Heart left ventricle (tissue), 13 donors: ENCODE data around the gene ZNF664.

ENCODE experiments used
- CTCF ChIP-seq, 12 donors: fragments of 200-600 bp; sonication (generic) in 4 of 12; IDR thresholded peaks; one replicate each; pipeline versions ENCODE4 v1.5.0 to v1.8.0; 2018 to 2022; ENCODE audit warnings: antibody characterized with exemption in 12 of 12, mild to moderate bottlenecking in 5 of 12
- POLR2A ChIP-seq, 2 donors: fragments of 450-650 bp; IDR thresholded peaks; one replicate each; pipeline ENCODE4 v1.6.1; 2017; ENCODE audit warnings: antibody characterized with exemption in 2 of 2, mild to moderate bottlenecking in 2 of 2, moderate library complexity in 2 of 2
- donor health status: ischemic (EF 13 %, LVEDD 7.1; RV severe dilation, severe dysfunction).
- donor health status: DM: no; HTN: yes; CAD: no.
- donor health status: DM: no; HTN: no; CAD: no.
- donor health status: ischemic (EF 25% LVEDD 6.9; RV normal size, moderate dysfunction).
- donor health status: ischemic (EF 25% LVEDD 5.7; RV mildly dilated, moderate dysfunction).
- donor health status: ischemic (EF 35%, LVEDD 5.7; RV mildly dilated, moderate dysfunction).
- donor health status: nonischemic (EF 11% LVEDD 7.7; RV severe dilation, severe dysfunction).
- donor health status: DM: yes; HTN: yes; CAD: no.
- donor health status: PGD.
- donor health status: ischemic (EF 29% LVEDD 5.4; RV normal size, mild dysfunction).
- donor health status: nonischemic (EF 23%, LVEDD 6.1; RV moderate dilation, normal function).

- TF ChIP-seq POLR2A (IDR thresholded peaks at IDR 0.05) (no peak), CTCF (IDR thresholded peaks at IDR 0.05) (no peak)
Measured at GRCh38 chr12:123951467-123951866, 21.5 kb upstream of the ZNF664 start.
